GM18498 (cell line): ENCODE measurements around the gene ZSWIM1.

Experiments used
- ATAC-seq: cut with Tn5 transposase; IDR thresholded peaks from one replicate; pipeline ENCODE4 v1.9.1; 2021; ENCODE audit warnings: mild to moderate bottlenecking, moderate library complexity; ENCODE audit not compliant: unreplicated experiment

Gene ZSWIM1

GRCh38 chr20:45880988-45881788 lies at the start of gene ZSWIM1:
TSS of gene ZSWIM1 (plus strand) at chr20:45881227. CDS start at chr20:45882593, 1,366 bp downstream.
- peak; percentile 98 for ATAC-seq

- no peak for ATAC-seq
Observed at GRCh38 chr20:45832619-45833018, 48.4 kb upstream of the ZSWIM1 start.

- no peak for ATAC-seq
Observed at GRCh38 chr20:45833030-45833882, 47.8 kb upstream of the ZSWIM1 start, which contains the start of gene SNX21. TSS of gene SNX21 (plus strand) at chr20:45833799. CDS start at chr20:45833920, 121 bp downstream.

GRCh38 chr20:45833883-45834796 lies 46.9 kb upstream of the ZSWIM1 start:
- no peak for ATAC-seq

- ATAC-seq, result no peak
Observed at GRCh38 chr20:45834797-45835161, 46.2 kb upstream of the ZSWIM1 start.

GRCh38 chr20:45835329-45835765 lies 45.7 kb upstream of the ZSWIM1 start:
- no peak for ATAC-seq

- no peak for ATAC-seq
Observed at GRCh38 chr20:45835825-45836224, 45.2 kb upstream of the ZSWIM1 start.

GRCh38 chr20:45836841-45837240 lies 44.2 kb upstream of the ZSWIM1 start:
- no peak for ATAC-seq

GRCh38 chr20:45840700-45841198 lies 40.3 kb upstream of the ZSWIM1 start:
- ATAC-seq, result no peak

- no peak for ATAC-seq
Observed at GRCh38 chr20:45841407-45842129, 39.5 kb upstream of the ZSWIM1 start.

- ATAC-seq, result no peak
Observed at GRCh38 chr20:45842169-45842812, 38.7 kb upstream of the ZSWIM1 start.

- no peak for ATAC-seq
Observed at GRCh38 chr20:45843506-45843905, 37.5 kb upstream of the ZSWIM1 start.

GRCh38 chr20:45845452-45845851 lies 35.6 kb upstream of the ZSWIM1 start:
- no peak for ATAC-seq

- ATAC-seq, result no peak
Observed at GRCh38 chr20:45848421-45848820, 32.6 kb upstream of the ZSWIM1 start.

- no peak for ATAC-seq
Observed at GRCh38 chr20:45848969-45849582, 32.0 kb upstream of the ZSWIM1 start.

- no peak for ATAC-seq
Observed at GRCh38 chr20:45850238-45850637, 30.8 kb upstream of the ZSWIM1 start.

GRCh38 chr20:45850926-45851325 lies 30.1 kb upstream of the ZSWIM1 start:
- no peak for ATAC-seq

GRCh38 chr20:45851501-45851900 lies 29.5 kb upstream of the ZSWIM1 start:
- ATAC-seq, result no peak

- ATAC-seq, result no peak
Observed at GRCh38 chr20:45852326-45852725, 28.7 kb upstream of the ZSWIM1 start.
